Spleen (tissue), 11 donors: Measurements from ENCODE around the gene NLK. TPM values are rescaled to one million over a fixed set of nuclear protein-coding genes. Genes with fewer than 3 reads are reported as not detected.

ENCODE experiments used
- DNase-seq: peaks from one replicate; pipeline ENCODE4 v3.0.0-alpha.2; 2020
- H3K27ac ChIP-seq, 8 donors: fragments of 200-600 bp; sonication (generic) in 7 of 8; 1 replicate in 4 of 8; 2 replicates in 4 of 8; pipeline versions ENCODE4 v1.5.0 to v1.8.0; 2016 to 2021; ENCODE audit warnings: inconsistent platforms in 4 of 8, mild to moderate bottlenecking in 4 of 8, moderate library complexity in 1 of 8
- H3K27me3 ChIP-seq, 7 donors: fragments of 200-600 bp; sonication (generic) in 6 of 7; replicated peaks in 1 of 7; 1 replicate in 4 of 7; 2 replicates in 3 of 7; pipeline versions ENCODE4 v1.5.0 to v1.8.0; 2016 to 2021; ENCODE audit warnings: inconsistent platforms in 3 of 7, mild to moderate bottlenecking in 1 of 7
- H3K36me3 ChIP-seq, 6 donors: fragments of 200-600 bp; sonication (generic) in 5 of 6; 1 replicate in 4 of 6; 2 replicates in 2 of 6; pipeline versions ENCODE4 v1.5.0 to v1.8.0; 2016 to 2021; ENCODE audit warnings: inconsistent platforms in 2 of 6
- H3K4me1 ChIP-seq, 6 donors: fragments of 200-600 bp; sonication (generic) in 5 of 6; 1 replicate in 3 of 6; 2 replicates in 3 of 6; pipeline versions ENCODE4 v1.5.0 to v1.8.0; 2016 to 2021; ENCODE audit warnings: inconsistent platforms in 3 of 6
- H3K4me3 ChIP-seq, 8 donors: fragments of 200-600 bp; sonication (generic) in 7 of 8; 1 replicate in 4 of 8; 2 replicates in 4 of 8; pipeline versions ENCODE4 v1.5.0 to v1.8.0; 2016 to 2021; ENCODE audit warnings: inconsistent platforms in 4 of 8, mild to moderate bottlenecking in 4 of 8, moderate library complexity in 2 of 8
- H3K9me3 ChIP-seq, 8 donors: fragments of 200-600 bp; sonication (generic) in 7 of 8; 1 replicate in 4 of 8; 2 replicates in 4 of 8; pipeline versions ENCODE4 v1.5.0 to v1.8.0; 2016 to 2021; ENCODE audit warnings: inconsistent platforms in 4 of 8
- POLR2A ChIP-seq, 3 donors: fragments of 450-650 bp; IDR thresholded peaks; one replicate each; pipeline ENCODE4 v1.5.1; 2017; ENCODE audit warnings: antibody characterized with exemption in 3 of 3, mild to moderate bottlenecking in 1 of 3
- POLR2AphosphoS5 ChIP-seq, 3 donors: sonication (generic); formaldehyde crosslinking; IDR thresholded peaks; one replicate each; pipeline ENCODE4 v1.5.1; 2017; ENCODE audit warnings: antibody characterized with exemption in 3 of 3
- WGBS, 5 donors: extraction: QIAGEN DNeasy Blood & Tissue Kit in 3 of 5; methylation state at CpG; one replicate each; pipeline versions ENCODE4 v1.1.5 to v1.1.7; 2013 to 2018; 5-methylcytosine and 5-hydroxymethylcytosine counted together
- intact Hi-C: fragments of 100-400 bp; cut with DNase I; formaldehyde crosslinking; loops from one replicate; pipeline ENCODE4 v1.15.0; 2023; ENCODE audit warnings: low total_unique reads
- polyA plus RNA-seq, 3 donors: library from polyadenylated mRNA; stranded (reverse); fragments of 200-250 nt; gene quantifications; one replicate each; pipeline ENCODE4 v1.2.1, GENCODE V29; 2013
- total RNA-seq, 7 donors: library from RNA; depleted of rRNA in 3 of 7; stranded (reverse); fragments of >200 nt in 3 of 7; fragmentation: NEBNext Ultra II Directional in 4 of 7; extraction: Animal tissue kit (Norgen Biotek cat#: 25700) in 4 of 7; gene quantifications; one replicate each; pipeline versions ENCODE4 v1.1.0 to v1.2.1, GENCODE V29; 2016 to 2021
- TF ChIP-seq, protein P1 (sequence below), 11 experiments: fragments of 200-600 bp in 7 of 11; fragments of 450-650 bp in 4 of 11; sonication (generic) in 4 of 11; IDR thresholded peaks in 8 of 11; conservative IDR thresholded peaks in 3 of 11; 1 replicate in 7 of 11; 2 replicates in 4 of 11; pipeline versions ENCODE4 v1.4.0 to v1.8.0; 2016 to 2021; ENCODE audit warnings: antibody characterized with exemption in 11 of 11, inconsistent platforms in 4 of 11, mild to moderate bottlenecking in 1 of 11
- donor health status: healthy with polysubstance abuse.
- donor health status: DM: no; HTN: no; CAD: no; lungs with moderate emphysema.
- donor health status: DM: no; HTN: no; CAD: no.
- donor health status: Bipolar disorder and iron deficiency.
- donor health status: healthy.
- donor health status: DM: no; HTN: no; CAD: no.
- donor health status: DM: yes; HTN: yes; CAD: no.

The NLK gene
- total and polyA plus RNA-seq, 10 donors: 12.6 to 49.4 (median 34.3) TPM

- Histone ChIP-seq H3K9me3 (no peaks in the 10 kb centered on the region), H3K4me3 (no peak overlapping the region), H3K36me3 (peaks cover 0 to 59% (median 17%) of the 10 kb centered on the region in 6 donors), H3K4me1 (no peaks in the 10 kb centered on the region), H3K27me3 (no peaks in the 10 kb centered on the region), H3K27ac (no peak overlapping the region)
- no peak for TF ChIP-seq POLR2AphosphoS5 (IDR thresholded peaks at IDR 0.05)
- no peak for TF ChIP-seq POLR2A (IDR thresholded peaks at IDR 0.05)
- TF ChIP-seq, protein P1, sequence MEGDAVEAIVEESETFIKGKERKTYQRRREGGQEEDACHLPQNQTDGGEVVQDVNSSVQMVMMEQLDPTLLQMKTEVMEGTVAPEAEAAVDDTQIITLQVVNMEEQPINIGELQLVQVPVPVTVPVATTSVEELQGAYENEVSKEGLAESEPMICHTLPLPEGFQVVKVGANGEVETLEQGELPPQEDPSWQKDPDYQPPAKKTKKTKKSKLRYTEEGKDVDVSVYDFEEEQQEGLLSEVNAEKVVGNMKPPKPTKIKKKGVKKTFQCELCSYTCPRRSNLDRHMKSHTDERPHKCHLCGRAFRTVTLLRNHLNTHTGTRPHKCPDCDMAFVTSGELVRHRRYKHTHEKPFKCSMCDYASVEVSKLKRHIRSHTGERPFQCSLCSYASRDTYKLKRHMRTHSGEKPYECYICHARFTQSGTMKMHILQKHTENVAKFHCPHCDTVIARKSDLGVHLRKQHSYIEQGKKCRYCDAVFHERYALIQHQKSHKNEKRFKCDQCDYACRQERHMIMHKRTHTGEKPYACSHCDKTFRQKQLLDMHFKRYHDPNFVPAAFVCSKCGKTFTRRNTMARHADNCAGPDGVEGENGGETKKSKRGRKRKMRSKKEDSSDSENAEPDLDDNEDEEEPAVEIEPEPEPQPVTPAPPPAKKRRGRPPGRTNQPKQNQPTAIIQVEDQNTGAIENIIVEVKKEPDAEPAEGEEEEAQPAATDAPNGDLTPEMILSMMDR (IDR thresholded peaks at IDR 0.05 in 8 of 11, conservative IDR thresholded peaks at IDR 0.05 in 3 of 11): no peak
- intact Hi-C loops: no loop called here
- 68 to 86% (median 75%) methylated on average over 4 of the region's 4 CpGs for WGBS, 5 donors
- DNase-seq: no peak
Measured at GRCh38 chr17:28125526-28126378, 83.3 kb downstream of the NLK start.

DNA sequence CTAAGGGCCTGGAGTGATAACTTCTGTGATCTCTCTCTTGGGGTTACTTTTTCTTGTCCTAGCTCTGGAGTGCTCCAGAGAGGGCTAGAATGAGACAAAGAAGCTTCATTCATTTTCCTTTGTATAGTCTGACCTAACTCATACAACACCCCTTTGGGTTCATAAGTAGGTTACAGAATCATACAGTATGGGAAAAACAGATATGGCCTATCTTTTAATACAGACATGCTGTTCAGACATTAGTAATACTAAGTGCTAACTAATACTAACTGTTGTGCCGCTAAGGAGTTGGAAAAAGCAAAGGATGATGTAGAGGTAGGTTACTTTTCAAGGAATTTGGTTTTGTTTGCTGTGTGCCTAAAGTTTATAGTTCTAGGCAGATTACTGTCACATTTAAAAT, 84.7 kb downstream of the NLK start:
- 97 to 100% (median 100%) methylated on average over 1 of the region's 1 CpG for WGBS, 5 donors
- Histone ChIP-seq H3K4me3 (no peak overlapping the region), H3K9me3 (no peaks in the 10 kb centered on the region), H3K27ac (no peak overlapping the region), H3K36me3 (peaks cover 0 to 61% (median 17%) of the 10 kb centered on the region in 6 donors), H3K4me1 (no peaks in the 10 kb centered on the region), H3K27me3 (no peaks in the 10 kb centered on the region)
- intact Hi-C loops: no loop called here
- DNase-seq: no peak
- no peak for TF ChIP-seq POLR2AphosphoS5 (IDR thresholded peaks at IDR 0.05)

- Histone ChIP-seq H3K4me3 (no peak overlapping the region), H3K4me1 (no peaks in the 10 kb centered on the region), H3K27me3 (no peaks in the 10 kb centered on the region), H3K36me3 (peaks cover 0 to 62% (median 13%) of the 10 kb centered on the region in 6 donors), H3K27ac (no peak overlapping the region), H3K9me3 (no peaks in the 10 kb centered on the region)
- WGBS, 5 donors: 93 to 100% (median 96%) methylated on average over 1 of the region's 1 CpG
- TF ChIP-seq POLR2AphosphoS5 (IDR thresholded peaks at IDR 0.05): no peak
- no peak for TF ChIP-seq POLR2A (IDR thresholded peaks at IDR 0.05)
- TF ChIP-seq, protein P1 (IDR thresholded peaks at IDR 0.05 in 8 of 11, conservative IDR thresholded peaks at IDR 0.05 in 3 of 11): no peak
- DNase-seq: no peak
- intact Hi-C loops: no loop called here
Measured at GRCh38 chr17:28128779-28129178, 86.3 kb downstream of the NLK start.

DNA sequence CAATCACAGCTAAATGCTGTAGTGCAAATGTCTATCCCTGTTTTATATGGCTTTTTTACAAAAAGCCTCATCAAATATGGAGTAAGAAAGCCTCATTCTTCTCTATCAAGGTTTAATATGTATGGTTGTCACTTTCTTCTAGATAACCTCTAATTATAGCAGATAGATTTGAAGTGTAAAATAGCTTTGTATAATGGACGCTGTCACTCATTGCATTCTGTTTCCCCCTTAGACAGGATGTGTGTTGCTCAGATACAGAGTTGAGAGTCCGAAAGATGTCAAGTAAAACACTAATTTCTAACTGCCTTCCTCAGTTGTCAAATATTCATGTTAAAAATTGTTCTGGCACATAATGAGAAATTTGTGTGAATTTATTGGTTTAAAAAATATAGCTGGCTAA, 88.0 kb downstream of the NLK start:
- peaks cover 0 to 62% (median 7%) of the 10 kb centered on the region in 6 donors for H3K36me3 ChIP-seq
- no peak overlapping the region for H3K27ac ChIP-seq
- DNase-seq: no peak
- intact Hi-C loops: no loop called here
- TF ChIP-seq POLR2A (IDR thresholded peaks at IDR 0.05): no peak
- TF ChIP-seq POLR2AphosphoS5 (IDR thresholded peaks at IDR 0.05): no peak
- TF ChIP-seq, protein P1 (IDR thresholded peaks at IDR 0.05 in 8 of 11, conservative IDR thresholded peaks at IDR 0.05 in 3 of 11): no peak
- H3K27me3 ChIP-seq: no peaks in the 10 kb centered on the region
- no peaks in the 10 kb centered on the region for H3K4me1 ChIP-seq
- WGBS, 5 donors: 65 to 96% (median 82%) methylated on average over 2 of the region's 2 CpGs
- no peak overlapping the region for H3K4me3 ChIP-seq
- H3K9me3 ChIP-seq: no peaks in the 10 kb centered on the region
